AG04450 (cell line): Measurements from ENCODE around the gene ADSS1. TPM values are rescaled to one million over a fixed set of nuclear protein-coding genes. Genes with fewer than 3 reads are reported as not detected.

Experiments
- CTCF ChIA-PET: fragments of 300-600, 350-600 bp; formaldehyde crosslinking; extraction: SDS; loops from one replicate; lab custom pipeline; 2022; ENCODE audit warnings: antibody characterized with exemption, inconsistent platforms; lab: Charles Lee
- POLR2A ChIA-PET: fragments of 350-600 bp; formaldehyde crosslinking; extraction: SDS; loops from one replicate; lab custom pipeline; 2021; ENCODE audit warnings: antibody characterized with exemption, inconsistent platforms; lab: Yijun Ruan, JAX
- DNase-seq: peaks from one replicate; pipeline ENCODE4 v3.0.0-alpha.2; 2011; ENCODE audit warnings: low read depth, low spot score
- H3K27ac ChIP-seq: one replicate; pipeline ENCODE4 v1.5.1; 2012; ENCODE audit warnings: low read depth, low read length, control low read depth
- H3K27me3 ChIP-seq: one replicate; pipeline ENCODE4 v1.6.0; 2012; ENCODE audit warnings: low read length; ENCODE audit not compliant: control insufficient read depth, insufficient read depth
- H3K4me3 ChIP-seq: 2 replicates; pipeline ENCODE4 v1.5.1; 2011; ENCODE audit warnings: mild to moderate bottlenecking, low read depth, low read length, control low read depth
- H3K9me3 ChIP-seq: 2 replicates; pipeline ENCODE4 v1.5.1; 2012; ENCODE audit warnings: low read length; ENCODE audit not compliant: control insufficient read depth, insufficient read depth
- polyA plus RNA-seq: library from polyadenylated mRNA; depleted of rRNA; stranded (reverse); fragments of >200 nt; gene quantifications from 2 replicates; pipeline ENCODE4 v1.2.3, GENCODE V29; 2011
- TF ChIP-seq, protein P1 (sequence below): IDR thresholded peaks from 2 replicates; pipeline ENCODE4 v1.5.1; 2011; ENCODE audit warnings: low read depth, low read length, control low read depth, inconsistent platforms

Gene ADSS1
- polyA plus RNA-seq, 1 experiment: 2.8 TPM

GRCh38 chr14:104732355-104732804, 8.4 kb downstream of the ADSS1 start:
- DNase-seq: no peak
- TF ChIP-seq, protein P1, sequence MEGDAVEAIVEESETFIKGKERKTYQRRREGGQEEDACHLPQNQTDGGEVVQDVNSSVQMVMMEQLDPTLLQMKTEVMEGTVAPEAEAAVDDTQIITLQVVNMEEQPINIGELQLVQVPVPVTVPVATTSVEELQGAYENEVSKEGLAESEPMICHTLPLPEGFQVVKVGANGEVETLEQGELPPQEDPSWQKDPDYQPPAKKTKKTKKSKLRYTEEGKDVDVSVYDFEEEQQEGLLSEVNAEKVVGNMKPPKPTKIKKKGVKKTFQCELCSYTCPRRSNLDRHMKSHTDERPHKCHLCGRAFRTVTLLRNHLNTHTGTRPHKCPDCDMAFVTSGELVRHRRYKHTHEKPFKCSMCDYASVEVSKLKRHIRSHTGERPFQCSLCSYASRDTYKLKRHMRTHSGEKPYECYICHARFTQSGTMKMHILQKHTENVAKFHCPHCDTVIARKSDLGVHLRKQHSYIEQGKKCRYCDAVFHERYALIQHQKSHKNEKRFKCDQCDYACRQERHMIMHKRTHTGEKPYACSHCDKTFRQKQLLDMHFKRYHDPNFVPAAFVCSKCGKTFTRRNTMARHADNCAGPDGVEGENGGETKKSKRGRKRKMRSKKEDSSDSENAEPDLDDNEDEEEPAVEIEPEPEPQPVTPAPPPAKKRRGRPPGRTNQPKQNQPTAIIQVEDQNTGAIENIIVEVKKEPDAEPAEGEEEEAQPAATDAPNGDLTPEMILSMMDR: no peak
- ChIA-PET POLR2A (no interaction called here), CTCF (no interaction called here)
- Histone ChIP-seq H3K27me3 (peaks cover 4% of the 10 kb centered on the region), H3K27ac (no peak overlapping the region), H3K9me3 (no peaks in the 10 kb centered on the region; the same call in 1 of the 2 replicates), H3K4me3 (no peak overlapping the region)

- H3K9me3 ChIP-seq: no peaks in the 10 kb centered on the region; the same call in 1 of the 2 replicates
- H3K27ac ChIP-seq: no peak overlapping the region
- DNase-seq: no peak
- H3K4me3 ChIP-seq: no peak overlapping the region
- ChIA-PET POLR2A (interaction anchor here (0.6 kb wide), 1 partner anchor 46 kb away, joined by 4 read pairs; no protein-coding TSS in a partner anchor), CTCF (interaction anchor here (1.0 to 1.1 kb wide), 2 partner anchors 9 to 30 kb away, joined by 3 to 4 read pairs; partner anchors contain the start of gene ADSS1)
- H3K27me3 ChIP-seq: no peaks in the 10 kb centered on the region
- TF ChIP-seq, protein P1: no peak
Measured at GRCh38 chr14:104732931-104733681, 9.1 kb downstream of the ADSS1 start.

DNA sequence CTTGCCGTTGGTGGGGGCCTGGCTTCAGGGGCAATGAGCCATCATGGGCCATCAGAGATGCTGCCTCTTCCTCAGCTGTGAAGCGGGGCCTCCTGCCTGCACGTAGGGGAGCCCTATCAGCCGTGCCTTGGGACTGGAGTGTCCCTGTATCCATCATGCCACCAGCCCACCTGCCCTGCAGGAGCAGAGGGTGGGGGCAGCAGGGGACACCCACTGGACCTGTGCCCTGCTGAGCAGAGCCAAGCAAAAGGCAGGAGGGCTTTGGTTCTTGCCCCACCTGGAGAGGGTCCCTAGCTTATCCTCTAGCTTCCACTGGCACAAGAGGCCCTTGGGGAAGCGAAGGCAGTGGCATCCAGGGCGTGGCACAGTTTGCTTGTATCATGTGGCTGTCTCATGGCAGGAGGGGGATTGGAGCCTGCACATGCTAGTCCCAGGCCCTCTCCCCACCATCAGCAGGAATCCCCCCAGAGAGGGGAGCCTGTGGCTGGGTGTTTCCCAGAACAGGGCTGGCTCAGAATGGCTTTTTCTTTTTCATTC, 10.1 kb downstream of the ADSS1 start:
- CTCF ChIA-PET: interaction anchor here (1.0 to 1.1 kb wide), 2 partner anchors 10 to 28 kb away, joined by 3 to 4 read pairs; partner anchors contain the start of gene ADSS1
- POLR2A ChIA-PET: no interaction called here
- no peaks in the 10 kb centered on the region; the same call in 1 of the 2 replicates for H3K9me3 ChIP-seq
- H3K27me3 ChIP-seq: no peaks in the 10 kb centered on the region
- no peak for DNase-seq
- H3K27ac ChIP-seq: no peak overlapping the region
- TF ChIP-seq, protein P1: no peak
- no peak overlapping the region for H3K4me3 ChIP-seq

DNA sequence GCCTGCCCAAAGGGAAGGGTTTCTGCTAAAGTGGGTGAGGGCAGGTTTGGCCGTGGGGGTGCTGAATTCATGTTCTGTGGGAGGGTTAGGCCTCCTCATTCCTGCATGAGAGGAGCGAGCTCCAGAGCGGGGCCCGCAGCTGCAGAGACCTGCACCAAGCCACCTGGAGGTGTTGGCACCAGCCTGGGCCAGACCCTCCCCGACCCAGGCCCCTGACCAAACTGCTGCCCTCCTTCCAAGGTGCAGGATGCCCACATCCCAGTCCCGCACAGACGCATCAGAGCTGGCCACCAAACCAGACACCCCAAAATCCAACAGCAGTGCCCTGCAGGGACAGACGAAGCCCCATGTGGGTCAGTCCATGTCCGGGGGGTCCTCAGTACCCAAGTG, 10.6 kb downstream of the ADSS1 start:
- no peaks in the 10 kb centered on the region; the same call in 1 of the 2 replicates for H3K9me3 ChIP-seq
- H3K4me3 ChIP-seq: no peak overlapping the region
- ChIA-PET POLR2A (no interaction called here), CTCF (no interaction called here)
- no peak for DNase-seq
- no peak overlapping the region for H3K27ac ChIP-seq
- TF ChIP-seq, protein P1: no peak
- H3K27me3 ChIP-seq: no peaks in the 10 kb centered on the region
